Nephron progenitor cell (in vitro differentiated cells): ENCODE data around the gene INSL3.

Experiments used
- DNase-seq: peaks from one replicate; pipeline ENCODE4 v3.0.0; 2021
- H3K27ac Mint-ChIP-seq: 2 replicates; pipeline ENCODE4 v1.8.0; 2021; ENCODE audit warnings: mild to moderate bottlenecking, moderate library complexity, mixed read lengths
- H3K27me3 Mint-ChIP-seq: 2 replicates; pipeline ENCODE4 v1.8.0; 2021; ENCODE audit warnings: mild to moderate bottlenecking, low read depth, mixed read lengths; ENCODE audit not compliant: poor library complexity
- H3K36me3 Mint-ChIP-seq: 2 replicates; pipeline ENCODE4 v1.8.0; 2021; ENCODE audit warnings: low read depth, mixed read lengths
- H3K4me1 Mint-ChIP-seq: 2 replicates; pipeline ENCODE4 v1.8.0; 2021; ENCODE audit warnings: mixed read lengths
- H3K4me3 Mint-ChIP-seq: 2 replicates; pipeline ENCODE4 v1.8.0; 2021; ENCODE audit warnings: mild to moderate bottlenecking, moderate library complexity, mixed read lengths
- H3K9me3 Mint-ChIP-seq: 2 replicates; pipeline ENCODE4 v1.8.0; 2021; ENCODE audit warnings: mild to moderate bottlenecking, moderate library complexity, mixed read lengths
- TF ChIP-seq, protein P1 (sequence below): fragments of 200-600 bp; sonication (generic); IDR thresholded peaks from 2 replicates; pipeline ENCODE4 v1.5.0; 2021; ENCODE audit warnings: antibody characterized with exemption

The INSL3 gene

DNA sequence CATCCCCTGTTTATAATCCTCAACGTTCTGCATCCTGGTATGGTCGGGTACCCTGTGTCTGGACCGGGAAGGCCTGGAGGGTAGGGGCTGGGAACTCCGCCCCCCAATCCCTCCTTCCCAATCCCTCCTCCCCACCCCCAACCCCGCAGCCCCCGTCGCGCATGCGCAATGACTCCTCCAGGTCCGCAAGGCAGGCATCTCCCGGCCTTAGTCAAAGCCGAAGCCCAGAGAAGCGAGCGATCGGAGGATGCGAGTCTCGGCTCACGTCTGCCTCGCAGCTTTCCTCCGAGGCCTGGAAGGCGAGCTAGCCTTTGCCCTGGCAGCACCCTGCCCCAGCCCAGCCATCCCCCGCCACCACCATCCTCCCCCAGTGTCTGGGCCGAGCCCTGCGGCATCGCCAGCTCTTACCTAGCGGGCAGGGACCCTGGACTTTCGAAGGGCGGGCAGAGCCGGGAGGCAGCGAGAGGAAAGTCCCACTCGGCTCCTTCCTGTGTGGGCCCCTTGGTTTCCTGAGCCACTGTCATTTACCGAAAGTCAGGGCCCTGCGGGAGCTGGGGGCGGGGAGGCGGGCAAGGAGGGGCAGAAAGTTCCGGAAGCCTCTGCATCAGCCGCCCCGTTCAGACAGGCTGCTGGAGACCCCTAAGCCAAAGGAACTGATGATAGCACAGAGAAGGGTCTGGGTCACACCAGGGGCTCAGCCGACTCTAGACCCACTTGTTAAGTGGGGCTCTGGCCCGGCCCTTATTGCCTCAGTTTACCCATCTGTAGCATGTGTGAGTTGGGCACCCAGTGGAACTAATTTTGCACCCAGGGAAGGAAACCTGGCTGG is 26.4 kb upstream of the INSL3 start, which contains the start of gene JAK3:
JAK3 (minus strand) TSS at position 445 of the 829 bp plus-strand sequence. CDS start 3,565 bp downstream, outside the sequence.
- Mint-ChIP-seq H3K27ac (no peak within 1 kb of the TSS), H3K9me3 (peaks cover 9% of the 10 kb centered on the region), H3K4me3 (peak within 1 kb of the TSS; percentile 38), H3K36me3 (no peaks in the 10 kb centered on the region), H3K27me3 (peaks cover 52% of the 10 kb centered on the region), H3K4me1 (peaks cover 19% of the 10 kb centered on the region)
- peak; percentile 86 for DNase-seq
- TF ChIP-seq, protein P1, sequence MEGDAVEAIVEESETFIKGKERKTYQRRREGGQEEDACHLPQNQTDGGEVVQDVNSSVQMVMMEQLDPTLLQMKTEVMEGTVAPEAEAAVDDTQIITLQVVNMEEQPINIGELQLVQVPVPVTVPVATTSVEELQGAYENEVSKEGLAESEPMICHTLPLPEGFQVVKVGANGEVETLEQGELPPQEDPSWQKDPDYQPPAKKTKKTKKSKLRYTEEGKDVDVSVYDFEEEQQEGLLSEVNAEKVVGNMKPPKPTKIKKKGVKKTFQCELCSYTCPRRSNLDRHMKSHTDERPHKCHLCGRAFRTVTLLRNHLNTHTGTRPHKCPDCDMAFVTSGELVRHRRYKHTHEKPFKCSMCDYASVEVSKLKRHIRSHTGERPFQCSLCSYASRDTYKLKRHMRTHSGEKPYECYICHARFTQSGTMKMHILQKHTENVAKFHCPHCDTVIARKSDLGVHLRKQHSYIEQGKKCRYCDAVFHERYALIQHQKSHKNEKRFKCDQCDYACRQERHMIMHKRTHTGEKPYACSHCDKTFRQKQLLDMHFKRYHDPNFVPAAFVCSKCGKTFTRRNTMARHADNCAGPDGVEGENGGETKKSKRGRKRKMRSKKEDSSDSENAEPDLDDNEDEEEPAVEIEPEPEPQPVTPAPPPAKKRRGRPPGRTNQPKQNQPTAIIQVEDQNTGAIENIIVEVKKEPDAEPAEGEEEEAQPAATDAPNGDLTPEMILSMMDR = no peak

DNA sequence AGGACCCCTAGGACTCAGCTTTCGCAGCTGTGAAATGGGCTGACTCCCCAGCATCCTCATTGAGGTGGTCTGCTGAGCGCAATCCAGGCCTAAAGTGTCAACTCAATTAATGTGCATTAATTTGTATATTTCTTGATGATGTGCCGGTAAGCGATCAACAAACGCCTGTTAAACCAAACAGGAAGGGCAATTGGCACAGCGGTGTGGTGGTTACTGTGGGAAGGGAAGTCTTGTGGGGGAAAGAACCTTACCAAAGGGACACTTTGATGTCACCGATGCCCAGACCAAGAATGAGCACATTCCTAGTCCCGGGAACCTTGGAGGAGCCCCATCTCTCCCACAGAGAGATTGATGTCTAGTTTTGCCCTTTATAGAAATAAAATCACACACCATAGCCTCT is 24.8 kb upstream of the INSL3 start:
- Mint-ChIP-seq H3K27ac (no peak overlapping the region), H3K4me3 (no peak overlapping the region), H3K9me3 (peaks cover 3% of the 10 kb centered on the region), H3K27me3 (peaks cover 57% of the 10 kb centered on the region), H3K4me1 (peaks cover 21% of the 10 kb centered on the region), H3K36me3 (no peaks in the 10 kb centered on the region)
- TF ChIP-seq, protein P1 = no peak
- DNase-seq = no peak

DNA sequence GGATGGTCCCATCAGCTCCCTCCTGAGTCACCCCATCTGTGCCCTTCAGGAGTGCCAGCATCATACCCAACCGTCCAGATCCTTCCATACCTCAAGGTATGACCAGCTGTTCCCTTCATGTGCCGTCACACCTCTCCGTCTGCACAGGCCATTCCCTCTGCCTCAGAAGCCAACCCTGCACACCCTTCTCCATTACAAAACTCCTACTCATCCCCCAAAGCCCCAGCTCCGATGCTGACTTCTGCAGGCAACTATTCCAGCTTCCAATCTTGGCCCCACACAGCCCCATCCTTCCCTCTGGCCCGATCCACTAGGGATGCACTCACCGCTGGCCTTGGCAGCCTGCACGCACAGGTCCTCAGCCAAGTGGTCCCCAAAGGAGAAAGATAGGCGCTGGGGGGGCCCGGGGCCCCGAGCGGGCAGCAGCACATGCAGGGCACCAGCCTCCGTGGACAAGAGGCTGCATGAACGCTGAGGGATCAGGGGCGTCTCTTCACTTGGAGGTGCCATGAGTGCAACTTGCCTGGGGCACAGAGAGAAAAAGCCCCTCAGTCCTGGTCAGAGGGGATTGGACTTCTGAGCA is 22.7 kb upstream of the INSL3 start:
- DNase-seq = no peak
- Mint-ChIP-seq H3K27me3 (peaks cover 79% of the 10 kb centered on the region), H3K4me1 (peaks cover 17% of the 10 kb centered on the region), H3K9me3 (no peaks in the 10 kb centered on the region), H3K27ac (no peak overlapping the region), H3K36me3 (no peaks in the 10 kb centered on the region), H3K4me3 (peak overlapping the region; percentile 16)
- TF ChIP-seq, protein P1 = no peak

DNA sequence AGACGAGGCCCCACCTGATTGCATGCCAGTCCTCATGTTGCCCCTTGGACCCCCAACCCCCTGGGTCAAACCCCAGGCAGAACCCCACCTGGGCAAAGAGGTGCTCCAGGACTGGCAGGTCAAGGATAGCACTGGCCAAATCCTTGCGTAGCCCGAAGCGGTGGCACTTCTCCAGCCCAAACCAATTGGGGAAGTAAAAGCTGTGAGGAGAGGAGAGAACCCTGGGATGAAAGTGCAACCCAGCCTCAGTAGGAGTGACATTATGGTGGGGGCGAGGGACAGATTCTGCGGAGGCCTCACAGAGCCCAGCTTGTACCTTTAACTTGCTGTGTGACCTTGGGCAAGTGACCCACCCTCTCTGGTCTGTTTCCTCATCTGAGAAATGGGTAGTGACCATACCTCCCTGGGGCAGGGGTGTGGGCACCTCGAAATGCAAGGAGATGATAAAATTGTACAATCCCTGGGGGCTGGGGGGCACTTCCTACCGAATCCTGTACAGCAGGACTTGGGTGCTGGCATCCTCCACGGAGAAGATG is 22.0 kb upstream of the INSL3 start:
- no peak overlapping the region for H3K27ac Mint-ChIP-seq
- H3K27me3 Mint-ChIP-seq = peaks cover 76% of the 10 kb centered on the region
- no peak for DNase-seq
- H3K36me3 Mint-ChIP-seq = no peaks in the 10 kb centered on the region
- TF ChIP-seq, protein P1 = no peak
- H3K9me3 Mint-ChIP-seq = no peaks in the 10 kb centered on the region
- H3K4me3 Mint-ChIP-seq = no peak overlapping the region
- H3K4me1 Mint-ChIP-seq = peaks cover 12% of the 10 kb centered on the region

DNA sequence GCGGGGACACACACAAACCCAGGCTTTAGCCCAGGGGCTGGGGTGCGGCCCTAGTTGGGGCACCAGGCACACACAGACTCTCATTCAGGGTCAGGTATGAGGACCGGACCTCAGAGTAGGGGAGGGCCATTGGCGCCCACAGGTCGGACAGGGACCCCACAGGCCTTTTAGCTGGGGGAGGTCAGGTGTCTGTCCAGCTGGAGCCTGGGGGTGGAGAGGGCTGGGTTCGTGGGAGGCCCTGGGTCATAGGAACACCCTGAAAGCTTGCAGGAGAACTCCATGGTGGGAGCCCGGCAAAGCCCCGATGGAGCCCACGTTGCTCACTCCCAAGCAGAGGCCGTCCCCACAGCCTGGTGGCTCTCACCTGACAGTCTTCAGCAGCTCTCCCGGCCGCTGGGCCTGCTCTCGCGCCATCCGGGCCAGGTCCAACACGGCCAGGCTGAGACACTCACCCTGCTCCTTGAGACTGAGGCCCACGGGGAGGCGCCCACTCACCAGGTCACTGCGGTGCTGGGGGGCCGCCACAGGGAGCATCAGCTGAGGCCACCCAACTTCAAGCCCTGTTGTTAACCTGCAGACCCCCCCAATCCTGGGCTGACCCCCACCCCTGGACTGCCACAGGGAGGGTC is 21.5 kb upstream of the INSL3 start:
- no peaks in the 10 kb centered on the region for H3K9me3 Mint-ChIP-seq
- H3K27me3 Mint-ChIP-seq = peaks cover 77% of the 10 kb centered on the region
- DNase-seq = no peak
- no peak overlapping the region for H3K27ac Mint-ChIP-seq
- H3K4me3 Mint-ChIP-seq = peak overlapping the region; percentile 57
- H3K36me3 Mint-ChIP-seq = no peaks in the 10 kb centered on the region
- TF ChIP-seq, protein P1 = no peak
- H3K4me1 Mint-ChIP-seq = peaks cover 12% of the 10 kb centered on the region
